DLD1 (cell line): ENCODE measurements around the gene IFT57.
"Not testable (repeated sequence)": the region's sequence is repeated elsewhere in the genome, so short reads cannot be mapped to it uniquely, and the experiment has no call there.

Source experiments
- in situ Hi-C: cut with HindIII; loops from 2 replicates; pipeline ENCODE4 v1.10.0; 2017; ENCODE audit warnings: low sequenced_read_pairs

IFT57 gene

GRCh38 chr3:108164391-108164790 is 57.8 kb downstream of the IFT57 start:
- in situ Hi-C loops = no loop called here

DNA sequence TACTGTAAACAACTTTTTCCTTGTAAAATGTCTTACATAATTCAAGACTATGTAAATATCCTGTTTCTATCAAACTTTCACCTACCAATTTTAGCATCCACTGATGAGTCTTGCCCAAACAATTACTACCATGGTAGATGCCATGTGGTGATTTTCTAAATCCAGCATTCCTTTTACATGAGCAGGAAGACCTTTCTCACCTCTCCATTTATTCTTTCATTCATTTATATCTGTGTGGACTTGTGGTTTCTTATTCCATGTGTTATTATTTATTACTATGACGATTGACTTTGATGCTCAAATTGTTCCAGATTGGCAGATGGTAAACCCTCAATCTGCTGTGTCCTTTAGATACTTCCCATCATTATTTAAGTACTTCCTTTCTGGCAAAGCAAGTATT is 62.4 kb downstream of the IFT57 start:
- in situ Hi-C loops = no loop called here

DNA sequence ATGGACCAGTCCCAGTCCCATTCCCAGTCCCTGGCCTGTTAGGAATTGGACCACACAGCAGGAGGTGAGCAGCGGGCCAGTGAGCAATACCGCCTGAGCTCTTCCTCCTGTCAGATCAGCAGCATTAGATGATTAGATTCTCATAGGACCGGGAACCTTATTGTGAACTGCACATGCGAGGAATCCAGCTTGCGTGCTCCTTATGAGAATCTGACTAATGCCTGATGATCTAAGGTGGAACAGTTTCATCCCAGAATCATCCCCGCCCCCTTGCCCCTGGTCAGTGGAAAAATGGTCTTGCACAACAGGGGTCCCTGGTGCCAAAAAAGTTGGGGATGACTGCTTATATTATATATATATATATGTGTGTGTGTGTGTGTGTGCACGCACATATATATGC is 63.1 kb downstream of the IFT57 start:
- in situ Hi-C loops = no loop called here

- in situ Hi-C loops = no loop called here
Observed at GRCh38 chr3:108158251-108158650, 64.0 kb downstream of the IFT57 start.

- in situ Hi-C loops = no loop called here
Observed at GRCh38 chr3:108157273-108157672, 65.0 kb downstream of the IFT57 start.

DNA sequence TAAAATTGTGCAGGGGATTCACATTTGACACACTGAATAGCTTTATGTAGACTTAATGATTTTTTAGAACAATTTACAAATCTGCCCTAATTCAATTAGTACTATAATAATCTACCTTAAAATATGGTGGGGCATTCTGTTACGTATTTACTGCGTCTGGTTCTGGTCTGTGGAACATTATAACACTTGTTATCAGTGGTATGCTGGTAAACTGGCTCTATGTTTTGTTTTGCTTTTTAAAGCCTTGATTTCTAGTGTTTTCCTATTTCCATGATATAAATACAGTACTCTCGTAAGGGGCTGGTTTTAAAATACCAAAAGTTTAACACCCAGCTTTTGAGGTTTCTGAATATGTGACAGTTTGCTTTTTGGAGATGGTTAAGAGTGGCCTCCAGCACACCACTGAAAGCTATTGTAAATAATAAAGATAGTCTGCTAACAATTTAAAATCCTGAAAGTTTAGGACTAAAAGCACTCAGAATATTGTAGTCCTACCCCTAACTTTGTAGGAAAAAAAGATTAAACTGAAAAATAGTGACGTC is 65.8 kb downstream of the IFT57 start:
- in situ Hi-C loops = no loop called here

- in situ Hi-C loops = not testable (repeated sequence)
Observed at GRCh38 chr3:108155642-108156041, 66.6 kb downstream of the IFT57 start.

DNA sequence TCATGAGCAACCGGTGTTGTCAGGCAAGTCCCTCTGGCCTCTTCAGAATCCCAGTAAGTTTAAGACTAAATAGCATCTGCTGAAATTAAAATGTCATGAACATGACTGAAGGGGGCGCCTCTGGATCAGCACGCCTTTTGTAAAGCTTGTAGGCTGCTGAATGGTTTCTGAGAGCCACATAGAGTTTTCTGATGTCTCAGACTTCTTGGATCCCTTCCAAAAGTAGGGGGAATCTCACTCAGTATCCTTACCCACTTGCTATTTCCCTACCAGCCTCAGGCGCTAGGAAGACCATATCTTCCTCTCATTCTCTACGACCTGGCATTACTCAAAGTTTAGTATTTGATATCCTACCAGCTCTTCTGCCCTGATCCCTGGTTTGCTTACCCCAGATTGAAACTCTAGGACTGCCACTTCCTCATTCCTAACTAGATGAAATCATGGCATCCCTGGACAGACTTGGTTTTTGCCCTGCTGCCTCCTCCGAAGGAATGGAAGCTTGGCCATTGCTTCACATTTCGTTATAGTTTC is 68.7 kb downstream of the IFT57 start:
- in situ Hi-C loops = no loop called here

DNA sequence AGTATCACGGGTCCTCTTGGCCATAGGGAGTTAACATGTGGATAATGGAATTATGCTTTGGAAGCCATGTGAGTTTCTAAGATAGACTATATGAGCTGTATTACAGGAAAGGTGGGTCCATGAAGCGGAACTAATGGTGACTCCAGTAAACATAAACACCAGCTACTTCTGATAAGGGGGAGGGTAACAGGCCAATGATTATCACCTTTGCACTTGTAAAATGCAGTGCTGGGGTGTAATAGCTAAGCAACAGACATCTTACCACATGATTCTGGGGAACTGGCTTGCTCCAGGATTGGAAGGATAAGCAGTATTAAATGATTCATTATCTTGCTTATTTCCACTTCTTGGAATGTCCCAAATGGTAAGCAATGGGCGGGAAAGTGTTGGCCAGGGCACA is 70.0 kb downstream of the IFT57 start:
- in situ Hi-C loops = no loop called here

GRCh38 chr3:108150200-108150599 is 72.0 kb downstream of the IFT57 start:
- in situ Hi-C loops = no loop called here

GRCh38 chr3:108146139-108146538 is 76.1 kb downstream of the IFT57 start:
- in situ Hi-C loops = no loop called here

- in situ Hi-C loops = no loop called here
Observed at GRCh38 chr3:108145578-108145977, 76.6 kb downstream of the IFT57 start.

- in situ Hi-C loops = no loop called here
Observed at GRCh38 chr3:108137460-108137814, 84.8 kb downstream of the IFT57 start.

GRCh38 chr3:108136561-108137459 is 85.4 kb downstream of the IFT57 start:
- in situ Hi-C loops = no loop called here

- in situ Hi-C loops = no loop called here
Observed at GRCh38 chr3:108134555-108134880, 87.7 kb downstream of the IFT57 start.

DNA sequence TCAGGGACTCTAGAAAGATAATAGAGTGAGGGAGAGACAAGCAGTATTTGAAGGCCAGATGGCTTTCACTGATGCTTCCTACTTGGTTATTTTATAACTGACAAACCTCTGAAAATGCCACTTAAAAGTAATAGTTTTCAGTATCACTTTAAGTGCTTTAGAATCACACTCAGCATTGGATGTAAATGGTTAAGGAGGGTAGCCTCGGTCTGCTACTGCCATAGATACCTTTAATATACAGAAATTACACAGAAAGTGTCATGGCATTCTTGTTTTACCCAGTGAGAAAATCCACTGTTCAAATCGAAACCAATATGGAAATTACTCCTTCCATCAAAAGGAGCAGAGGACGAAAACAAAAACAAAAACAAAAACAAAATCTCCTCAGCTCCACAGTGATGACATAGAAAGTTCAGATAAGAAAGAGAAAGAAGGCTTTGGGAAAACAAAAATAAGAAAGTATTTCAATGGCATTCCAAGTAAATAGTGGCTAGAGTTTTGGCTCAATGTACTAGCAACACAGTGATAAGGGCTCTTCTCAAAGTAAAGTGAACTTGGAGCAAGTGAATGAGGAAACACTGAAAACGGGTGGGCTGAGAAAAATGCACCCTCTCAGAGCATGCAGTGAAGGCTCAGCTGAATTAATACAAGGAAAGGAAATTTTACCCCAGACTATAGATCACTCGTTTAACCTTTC is 88.2 kb downstream of the IFT57 start:
- in situ Hi-C loops = no loop called here

GRCh38 chr3:108133048-108133369 is 89.2 kb downstream of the IFT57 start:
- in situ Hi-C loops = no loop called here

GRCh38 chr3:108131475-108132134 is 90.6 kb downstream of the IFT57 start:
- in situ Hi-C loops = no loop called here

DNA sequence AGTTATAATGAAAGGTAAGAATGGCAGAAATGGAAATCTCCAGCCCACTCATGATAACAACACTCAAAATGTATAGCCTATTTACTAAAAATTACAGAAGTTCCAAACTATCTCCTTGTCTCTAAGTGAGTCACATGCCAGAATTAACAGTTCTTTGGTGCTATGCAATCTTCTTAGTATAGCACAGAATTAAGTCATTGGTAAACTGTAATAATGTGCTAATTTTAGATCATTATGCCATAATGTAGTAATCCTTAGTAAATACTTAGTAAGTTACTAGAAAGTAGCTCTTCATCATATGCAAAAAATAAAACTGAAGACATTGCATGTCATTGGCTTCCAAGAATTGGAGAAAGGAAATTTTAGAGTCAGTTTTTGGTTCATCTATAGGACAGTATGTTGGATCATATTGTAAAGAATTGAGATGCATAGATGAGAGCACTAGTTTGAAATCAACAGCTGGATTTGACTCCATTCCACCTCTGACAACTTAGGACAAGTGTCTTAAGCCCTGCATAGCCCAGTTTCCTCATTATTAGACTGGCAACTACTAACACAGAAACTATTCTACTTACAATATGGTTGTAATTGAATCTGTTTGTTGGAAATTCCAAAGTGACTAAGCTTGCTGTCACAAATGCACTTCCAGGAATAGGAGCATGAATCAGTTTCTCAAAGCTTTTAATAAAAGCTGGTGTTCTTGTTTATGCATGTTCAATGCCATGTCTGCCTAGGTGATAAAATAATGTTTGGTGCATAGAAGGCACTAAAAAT is 91.3 kb downstream of the IFT57 start:
- in situ Hi-C loops = no loop called here

GRCh38 chr3:108130236-108130635 is 92.0 kb downstream of the IFT57 start:
- in situ Hi-C loops = no loop called here
